SH-SY5Y (cell line): ENCODE results near the gene CFAP20DC.

Experiments
- GATA2 ChIP-seq: IDR thresholded peaks from 2 replicates; pipeline ENCODE4 v1.6.1; 2011; ENCODE audit warnings: mild to moderate bottlenecking, low read depth, low read length
- GATA3 ChIP-seq: IDR thresholded peaks from 2 replicates; pipeline ENCODE4 v1.6.1; 2011; ENCODE audit warnings: low read depth, mild to moderate bottlenecking, low read length, moderate library complexity

GRCh38 chr3:58697561-58697960 is 352.3 kb downstream of the CFAP20DC start:
- TF ChIP-seq GATA2 (no peak), GATA3 (no peak)
